Ovary (tissue), 9 donors: ENCODE data around the gene PLCB2. TPM values are rescaled to one million over a fixed set of nuclear protein-coding genes. Genes with fewer than 3 reads are reported as not detected.

Experiments used
- DNase-seq, 5 donors: peaks; one replicate each; pipeline ENCODE4 v3.0.0-alpha.2; 2019 to 2020
- H3K27ac ChIP-seq, 2 donors: fragments of 200-600 bp; one replicate each; pipeline versions ENCODE4 v1.5.1 to v1.8.0; 2019 to 2022
- H3K27me3 ChIP-seq: fragments of 200-600 bp; one replicate; pipeline ENCODE4 v1.8.0; 2022
- H3K36me3 ChIP-seq: fragments of 200-600 bp; sonication (generic); one replicate; pipeline ENCODE4 v1.5.1; 2019
- H3K4me1 ChIP-seq: one replicate; pipeline ENCODE4 v1.8.1; 2013; ENCODE audit warnings: mild to moderate bottlenecking, moderate library complexity; ENCODE audit not compliant: insufficient read depth
- H3K4me3 ChIP-seq: fragments of 200-600 bp; sonication (generic); one replicate; pipeline ENCODE4 v1.5.1; 2017
- H3K9me3 ChIP-seq, 2 donors: fragments of 200-600 bp in 1 of 2; sonication (generic) in 1 of 2; one replicate each; pipeline versions ENCODE4 v1.5.1 to v1.8.1; 2013 to 2019; ENCODE audit warnings: mild to moderate bottlenecking in 1 of 2, moderate library complexity in 1 of 2
- CTCF ChIP-seq, 3 donors: fragments of 450-650 bp in 2 of 3; fragments of 200-600 bp in 1 of 3; IDR thresholded peaks; one replicate each; pipeline versions ENCODE4 v1.5.1 to v1.8.0; 2016 to 2022; ENCODE audit warnings: antibody characterized with exemption in 3 of 3, mild to moderate bottlenecking in 1 of 3
- EP300 ChIP-seq: sonication (generic); formaldehyde crosslinking; IDR thresholded peaks from one replicate; pipeline ENCODE4 v1.6.1; 2017; ENCODE audit warnings: antibody characterized with exemption
- POLR2A ChIP-seq: fragments of 450-650 bp; IDR thresholded peaks from one replicate; pipeline ENCODE4 v1.6.1; 2017; ENCODE audit warnings: antibody characterized with exemption, mild to moderate bottlenecking, moderate library complexity
- WGBS, 3 donors: extraction: QIAGEN DNeasy Blood & Tissue Kit in 1 of 3; methylation state at CpG; one replicate each; pipeline versions ENCODE4 v1.1.5 to v1.1.7; 2013 to 2017; 5-methylcytosine and 5-hydroxymethylcytosine counted together
- intact Hi-C, 4 donors: fragments of 100-400 bp; cut with DNase I; formaldehyde crosslinking; loops; one replicate each; pipeline versions ENCODE4 v1.11.0 to v1.15.1; 2022 to 2023
- polyA plus RNA-seq, 2 donors: library from polyadenylated mRNA; stranded (reverse); fragments of 200-250 nt in 1 of 2; fragments of 350-450 nt in 1 of 2; fragmentation: Illumina TruSeq in 1 of 2; extraction: RNeasy Lipid Tissue Mini Kit (QIAGEN cat#74804) in 1 of 2; gene quantifications; one replicate each; pipeline ENCODE4 v1.2.3, GENCODE V29; 2013 to 2014
- total RNA-seq, 7 donors: library from RNA; depleted of rRNA in 2 of 7; stranded (reverse); fragments of >200 nt in 2 of 7; fragmentation: NEBNext Ultra II Directional in 3 of 7; extraction: Animal tissue kit (Norgen Biotek cat#: 25700) in 3 of 7; gene quantifications; one replicate each; pipeline versions ENCODE4 v1.1.0 to v1.2.4, GENCODE V29; 2016 to 2023
- donor health status: DM: no; HTN: no; CAD: no; lungs with moderate emphysema.
- donor health status: DM: no; HTN: no; CAD: no.
- donor health status: Bipolar disorder and iron deficiency.
- donor health status: DM: yes; HTN: yes; CAD: no.
- donor health status: DM: no; HTN: no; CAD: no.
- donor health status: DM: yes; HTN: yes; CAD: no.

PLCB2 gene
- total and polyA plus RNA-seq, 9 donors: 1.9 to 13.9 (median 6.0) TPM

DNA sequence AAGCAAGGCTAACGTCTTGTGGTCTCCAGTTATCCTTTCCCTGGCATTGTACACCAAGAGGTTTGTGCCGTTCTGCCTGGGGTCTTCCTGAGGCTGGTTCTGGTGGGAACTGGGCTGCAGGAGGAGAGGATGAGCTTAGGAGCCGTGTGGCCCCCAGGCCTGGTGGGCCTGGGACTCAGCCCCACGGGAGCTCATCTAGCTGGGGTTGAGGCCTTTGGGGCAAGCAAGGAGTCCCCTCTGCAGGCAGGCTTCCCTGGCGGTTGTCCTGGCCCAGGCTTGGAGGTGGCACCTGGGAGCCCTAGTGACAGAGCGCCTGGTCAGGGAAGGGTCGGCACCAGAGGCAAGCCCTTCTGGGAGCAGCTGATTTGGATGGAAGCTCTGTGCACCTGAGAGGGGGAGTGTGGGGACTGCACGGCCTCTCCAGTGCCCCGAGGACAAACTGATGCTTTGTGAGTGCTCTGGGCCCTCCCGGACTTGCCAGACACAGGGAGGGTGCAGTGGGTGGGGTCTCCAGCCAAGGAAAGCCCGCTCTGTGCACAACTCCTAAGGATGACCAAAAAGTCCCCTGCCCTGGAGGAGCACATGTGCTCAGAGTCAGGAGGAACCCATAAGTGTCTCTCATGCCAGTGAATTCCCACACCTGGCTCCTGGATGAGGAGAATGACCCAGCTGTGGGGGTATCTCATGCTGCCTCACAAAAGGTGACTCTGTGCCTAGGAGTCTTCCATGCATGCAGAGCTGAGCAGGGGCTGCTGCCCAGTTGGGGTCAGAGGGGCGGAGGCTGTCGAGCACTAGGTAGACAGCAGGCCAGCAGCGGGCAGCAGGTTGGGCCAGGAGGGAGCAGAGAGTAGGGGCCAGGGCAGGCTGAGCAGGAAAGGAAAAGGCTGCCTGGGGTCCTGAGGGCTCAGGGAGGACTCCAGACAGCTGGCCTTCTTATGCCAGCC is 66.2 kb downstream of the PLCB2 start:
- no peak overlapping the region for H3K4me3 ChIP-seq
- no peaks in the 10 kb centered on the region for H3K27me3 ChIP-seq
- no peak overlapping the region for H3K27ac ChIP-seq
- no peaks in the 10 kb centered on the region for H3K4me1 ChIP-seq
- H3K9me3 ChIP-seq: no peaks in the 10 kb centered on the region
- no peaks in the 10 kb centered on the region for H3K36me3 ChIP-seq
- TF ChIP-seq CTCF (IDR thresholded peaks at IDR 0.05): no peak
- TF ChIP-seq EP300: no peak
- TF ChIP-seq POLR2A: no peak
- no peak for DNase-seq
- 84 to 89% (median 86%) methylated on average over 13 to 14 of the region's 14 CpGs for WGBS, 3 donors
- intact Hi-C loops: no loop called here

DNA sequence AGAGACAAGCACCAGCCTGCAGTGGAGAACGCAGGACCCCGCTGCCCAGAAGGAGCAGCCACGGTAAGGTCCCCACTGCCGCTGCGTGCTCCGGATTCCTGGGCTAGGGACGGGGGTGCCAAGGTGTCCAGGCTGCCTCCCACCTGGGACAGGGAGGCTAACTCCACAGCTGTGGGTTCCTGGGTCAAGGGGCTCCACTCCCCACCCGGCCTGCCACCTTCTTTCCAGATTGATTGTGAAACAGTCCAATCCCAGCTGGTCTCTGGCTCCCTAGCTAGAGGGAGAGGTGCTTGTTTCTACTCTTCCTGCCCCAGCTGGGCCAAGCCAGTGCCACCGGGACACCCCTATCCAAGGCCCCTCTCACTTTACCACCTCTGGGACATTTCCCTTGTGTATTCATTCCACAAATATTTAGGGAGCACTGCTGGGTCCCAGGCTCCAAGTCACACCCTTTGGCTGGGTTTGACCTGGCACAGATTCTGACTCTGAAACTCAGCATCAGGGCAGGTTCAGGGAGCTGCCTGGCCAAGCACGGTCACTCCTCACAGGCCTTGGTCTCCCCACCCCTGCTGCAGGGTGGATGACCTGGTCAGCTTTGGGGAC is 67.0 kb downstream of the PLCB2 start:
- H3K27me3 ChIP-seq: no peaks in the 10 kb centered on the region
- no peak overlapping the region for H3K4me3 ChIP-seq
- no peak for TF ChIP-seq CTCF (IDR thresholded peaks at IDR 0.05)
- TF ChIP-seq EP300: no peak
- TF ChIP-seq POLR2A: no peak
- H3K9me3 ChIP-seq: no peaks in the 10 kb centered on the region
- H3K36me3 ChIP-seq: no peaks in the 10 kb centered on the region
- H3K27ac ChIP-seq: no peak overlapping the region
- intact Hi-C loops: no loop called here
- WGBS, 3 donors: 85 to 90% (median 89%) methylated on average over 10 of the region's 10 CpGs
- H3K4me1 ChIP-seq: no peaks in the 10 kb centered on the region
- DNase-seq: no peak

GRCh38 chr15:40239693-40240618 is 67.8 kb downstream of the PLCB2 start:
- Histone ChIP-seq H3K36me3 (no peaks in the 10 kb centered on the region), H3K27ac (no peak overlapping the region), H3K4me3 (no peak overlapping the region), H3K27me3 (no peaks in the 10 kb centered on the region), H3K9me3 (no peaks in the 10 kb centered on the region), H3K4me1 (no peaks in the 10 kb centered on the region)
- WGBS, 3 donors: 80 to 85% (median 85%) methylated on average over 17 to 19 of the region's 19 CpGs
- TF ChIP-seq CTCF (IDR thresholded peaks at IDR 0.05) (no peak), EP300 (no peak), POLR2A (no peak)
- intact Hi-C loops: no loop called here
- no peak for DNase-seq

DNA sequence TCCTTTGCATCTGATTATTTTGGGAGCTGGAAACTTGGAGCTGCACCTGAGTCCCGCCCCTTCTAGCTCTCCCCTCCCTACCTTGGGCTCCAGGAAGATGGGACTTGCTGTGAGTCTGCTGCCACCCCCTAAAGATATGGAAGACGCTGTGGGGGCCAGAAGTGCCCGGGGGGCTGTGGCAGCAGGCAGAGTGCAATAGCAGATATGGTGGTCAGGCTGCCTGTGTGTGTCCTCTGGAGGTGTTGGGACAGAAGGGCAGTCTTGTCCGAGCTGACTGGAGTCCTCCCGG is 68.4 kb downstream of the PLCB2 start:
- no peaks in the 10 kb centered on the region for H3K9me3 ChIP-seq
- WGBS, 3 donors: 23 to 40% (median 31%) methylated on average over 5 of the region's 5 CpGs
- no peaks in the 10 kb centered on the region for H3K4me1 ChIP-seq
- DNase-seq: no peak
- intact Hi-C loops: no loop called here
- H3K4me3 ChIP-seq: no peak overlapping the region
- TF ChIP-seq CTCF (IDR thresholded peaks at IDR 0.05) (no peak), POLR2A (no peak), EP300 (no peak)
- no peak overlapping the region for H3K27ac ChIP-seq
- no peaks in the 10 kb centered on the region for H3K27me3 ChIP-seq
- H3K36me3 ChIP-seq: no peaks in the 10 kb centered on the region
